Measurements from ENCODE around the gene PCBP3. TPM values are rescaled to one million over a fixed set of nuclear protein-coding genes. Genes with fewer than 3 reads are reported as not detected.
"Not testable (repeated sequence)": the region's sequence is repeated elsewhere in the genome, so short reads cannot be mapped to it uniquely, and the experiment has no call there.

The PCBP3 gene
- total RNA-seq, 1 donor from 2014 or later = 7.6 TPM

DNA sequence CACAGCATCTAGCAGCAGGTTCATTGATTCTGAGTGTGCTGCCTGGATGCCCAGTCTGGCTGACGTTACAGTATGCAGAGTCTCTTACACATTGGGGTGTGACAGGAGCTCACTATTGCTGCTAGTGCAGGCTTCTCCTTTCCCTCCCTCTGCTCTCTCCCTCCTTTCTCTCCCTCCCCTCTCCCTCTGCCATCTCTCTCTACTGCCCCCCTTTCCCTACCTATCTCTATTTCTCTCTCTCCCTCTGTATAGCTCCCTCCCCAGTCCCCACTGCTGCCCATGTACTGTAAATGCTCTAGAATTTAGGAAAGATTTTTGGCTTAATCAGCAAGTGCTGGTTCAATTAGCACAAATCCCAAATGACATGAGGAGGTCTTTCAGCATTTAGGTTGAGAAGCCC, 62.8 kb downstream of the PCBP3 start:
- peaks cover 5% of the 10 kb centered on the region for H3K27me3 Mint-ChIP-seq (ENCODE audit: unreplicated experiment)
- H3K4me3 Mint-ChIP-seq (ENCODE audit: unreplicated experiment) = no peak overlapping the region
- no peak for DNase-seq (ENCODE audit: extremely low spot score, unreplicated experiment)
- H3K27ac Mint-ChIP-seq (ENCODE audit: unreplicated experiment) = no peak overlapping the region
- H3K4me1 Mint-ChIP-seq (ENCODE audit: unreplicated experiment) = no peaks in the 10 kb centered on the region
- TF ChIP-seq, protein P1, sequence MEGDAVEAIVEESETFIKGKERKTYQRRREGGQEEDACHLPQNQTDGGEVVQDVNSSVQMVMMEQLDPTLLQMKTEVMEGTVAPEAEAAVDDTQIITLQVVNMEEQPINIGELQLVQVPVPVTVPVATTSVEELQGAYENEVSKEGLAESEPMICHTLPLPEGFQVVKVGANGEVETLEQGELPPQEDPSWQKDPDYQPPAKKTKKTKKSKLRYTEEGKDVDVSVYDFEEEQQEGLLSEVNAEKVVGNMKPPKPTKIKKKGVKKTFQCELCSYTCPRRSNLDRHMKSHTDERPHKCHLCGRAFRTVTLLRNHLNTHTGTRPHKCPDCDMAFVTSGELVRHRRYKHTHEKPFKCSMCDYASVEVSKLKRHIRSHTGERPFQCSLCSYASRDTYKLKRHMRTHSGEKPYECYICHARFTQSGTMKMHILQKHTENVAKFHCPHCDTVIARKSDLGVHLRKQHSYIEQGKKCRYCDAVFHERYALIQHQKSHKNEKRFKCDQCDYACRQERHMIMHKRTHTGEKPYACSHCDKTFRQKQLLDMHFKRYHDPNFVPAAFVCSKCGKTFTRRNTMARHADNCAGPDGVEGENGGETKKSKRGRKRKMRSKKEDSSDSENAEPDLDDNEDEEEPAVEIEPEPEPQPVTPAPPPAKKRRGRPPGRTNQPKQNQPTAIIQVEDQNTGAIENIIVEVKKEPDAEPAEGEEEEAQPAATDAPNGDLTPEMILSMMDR (IDR thresholded peaks at IDR 0.05) = no peak
- no peaks in the 10 kb centered on the region for H3K36me3 Mint-ChIP-seq (ENCODE audit: unreplicated experiment)
- no peaks in the 10 kb centered on the region for H3K9me3 Mint-ChIP-seq (ENCODE audit: unreplicated experiment)

DNA sequence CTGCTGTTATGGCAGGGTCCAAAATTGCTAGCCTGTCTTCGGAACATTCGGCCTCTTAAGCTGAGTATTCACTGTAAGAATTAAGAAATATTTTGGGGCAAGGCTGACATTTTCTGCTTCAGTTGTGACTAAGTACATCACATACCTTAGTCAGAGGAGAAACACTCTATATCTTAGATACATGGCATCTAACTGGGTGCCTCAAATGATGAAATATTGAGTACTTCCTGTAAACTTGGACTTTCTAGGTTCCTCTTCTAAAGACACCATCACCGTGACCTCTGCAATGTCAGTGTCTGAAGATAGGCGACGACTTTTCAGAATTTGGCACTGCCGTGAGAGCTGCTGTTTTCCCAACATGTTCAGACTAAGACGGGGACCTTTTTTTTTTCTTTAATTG, 65.6 kb downstream of the PCBP3 start:
- Mint-ChIP-seq H3K27ac (ENCODE audit: unreplicated experiment) (no peak overlapping the region), H3K27me3 (ENCODE audit: unreplicated experiment) (no peaks in the 10 kb centered on the region)

DNA sequence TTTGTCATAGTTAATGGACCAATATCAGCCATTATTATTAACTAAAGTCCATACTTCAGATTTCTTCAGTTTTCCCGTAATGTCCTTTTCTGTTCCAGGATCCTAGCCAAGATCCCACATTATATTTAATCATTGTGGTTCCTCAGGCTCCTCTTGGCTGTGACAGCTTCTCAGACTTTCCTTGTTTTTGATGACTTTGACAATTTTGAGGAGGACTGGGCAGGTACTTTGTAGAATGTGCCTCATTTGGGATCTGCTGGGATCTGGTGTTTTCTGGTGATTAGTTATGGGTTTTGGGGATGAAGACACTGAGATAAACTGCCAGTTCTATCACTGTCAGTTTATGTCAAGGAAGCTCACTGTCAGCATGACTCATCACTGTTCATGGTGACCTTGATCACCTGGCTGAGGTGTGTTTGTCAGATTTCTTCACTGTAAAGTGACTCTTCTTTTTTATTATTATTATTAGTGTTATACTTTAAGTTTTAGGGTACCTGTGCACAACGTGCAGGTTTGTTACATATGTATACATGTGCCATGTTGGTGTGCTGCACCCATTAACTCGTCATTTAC, 66.3 kb downstream of the PCBP3 start:
- Mint-ChIP-seq H3K36me3 (ENCODE audit: unreplicated experiment) (no peaks in the 10 kb centered on the region), H3K9me3 (ENCODE audit: unreplicated experiment) (peaks cover 12% of the 10 kb centered on the region), H3K4me1 (ENCODE audit: unreplicated experiment) (no peaks in the 10 kb centered on the region), H3K27ac (ENCODE audit: unreplicated experiment) (no peak overlapping the region), H3K4me3 (ENCODE audit: unreplicated experiment) (no peak overlapping the region), H3K27me3 (ENCODE audit: unreplicated experiment) (no peaks in the 10 kb centered on the region)
- no peak for DNase-seq (ENCODE audit: extremely low spot score, unreplicated experiment)
- TF ChIP-seq, protein P1 (IDR thresholded peaks at IDR 0.05) = no peak

More for the DNA sequence above, 65.6 kb downstream of the PCBP3 start:
- Mint-ChIP-seq H3K9me3 (ENCODE audit: unreplicated experiment) (peaks cover 10% of the 10 kb centered on the region), H3K4me1 (ENCODE audit: unreplicated experiment) (no peaks in the 10 kb centered on the region), H3K4me3 (ENCODE audit: unreplicated experiment) (no peak overlapping the region), H3K36me3 (ENCODE audit: unreplicated experiment) (no peaks in the 10 kb centered on the region)
- TF ChIP-seq, protein P1 (IDR thresholded peaks at IDR 0.05) = no peak
- DNase-seq (ENCODE audit: extremely low spot score, unreplicated experiment) = no peak

DNA sequence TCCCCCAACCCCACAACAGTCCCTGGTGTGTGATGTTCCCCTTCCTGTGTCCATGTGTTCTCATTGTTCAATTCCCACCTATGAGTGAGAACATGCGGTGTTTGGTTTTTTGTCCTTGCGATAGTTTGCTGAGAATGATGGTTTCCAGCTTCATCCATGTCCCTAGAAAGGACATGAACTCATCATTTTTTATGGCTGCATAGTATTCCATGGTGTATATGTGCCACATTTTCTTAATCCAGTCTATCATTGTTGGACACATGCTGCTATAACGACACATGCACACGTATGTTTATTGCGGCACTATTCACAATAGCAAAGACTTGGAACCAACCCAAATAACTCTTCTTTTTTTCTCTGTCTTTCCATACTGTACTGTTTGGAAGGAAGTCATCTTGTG, 66.8 kb downstream of the PCBP3 start:
- not testable (repeated sequence) for H3K27ac Mint-ChIP-seq (ENCODE audit: unreplicated experiment); H3K36me3 Mint-ChIP-seq (ENCODE audit: unreplicated experiment); DNase-seq (ENCODE audit: extremely low spot score, unreplicated experiment); H3K4me1 Mint-ChIP-seq (ENCODE audit: unreplicated experiment); H3K4me3 Mint-ChIP-seq (ENCODE audit: unreplicated experiment); H3K27me3 Mint-ChIP-seq (ENCODE audit: unreplicated experiment)
- peaks cover 13% of the 10 kb centered on the region for H3K9me3 Mint-ChIP-seq (ENCODE audit: unreplicated experiment)

DNA sequence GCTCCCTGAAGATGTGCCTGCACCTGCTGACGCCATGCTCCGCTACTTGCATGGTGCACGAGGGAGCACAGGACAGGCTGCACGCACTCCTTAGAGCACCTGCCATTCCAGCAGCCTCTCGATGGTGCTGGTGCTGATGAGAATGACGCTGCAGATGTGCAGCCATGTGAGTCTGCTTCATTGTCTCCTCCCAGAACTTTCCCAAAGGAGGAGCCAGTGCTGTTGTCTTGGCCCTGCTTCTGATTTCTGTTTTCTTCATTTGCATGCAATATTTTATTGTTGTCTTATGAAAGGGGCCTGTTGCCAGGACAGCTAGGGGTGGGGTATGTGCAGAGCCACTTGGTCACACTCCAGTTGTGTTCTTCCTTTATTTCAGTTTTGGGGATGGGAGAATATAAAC, 70.1 kb downstream of the PCBP3 start:
- peaks cover 21% of the 10 kb centered on the region for H3K27me3 Mint-ChIP-seq (ENCODE audit: unreplicated experiment)
- no peaks in the 10 kb centered on the region for H3K36me3 Mint-ChIP-seq (ENCODE audit: unreplicated experiment)
- DNase-seq (ENCODE audit: extremely low spot score, unreplicated experiment) = no peak
- peaks cover 17% of the 10 kb centered on the region for H3K9me3 Mint-ChIP-seq (ENCODE audit: unreplicated experiment)
- no peak overlapping the region for H3K27ac Mint-ChIP-seq (ENCODE audit: unreplicated experiment)
- H3K4me1 Mint-ChIP-seq (ENCODE audit: unreplicated experiment) = no peaks in the 10 kb centered on the region
- TF ChIP-seq, protein P1 (IDR thresholded peaks at IDR 0.05) = no peak
- H3K4me3 Mint-ChIP-seq (ENCODE audit: unreplicated experiment) = no peak overlapping the region

DNA sequence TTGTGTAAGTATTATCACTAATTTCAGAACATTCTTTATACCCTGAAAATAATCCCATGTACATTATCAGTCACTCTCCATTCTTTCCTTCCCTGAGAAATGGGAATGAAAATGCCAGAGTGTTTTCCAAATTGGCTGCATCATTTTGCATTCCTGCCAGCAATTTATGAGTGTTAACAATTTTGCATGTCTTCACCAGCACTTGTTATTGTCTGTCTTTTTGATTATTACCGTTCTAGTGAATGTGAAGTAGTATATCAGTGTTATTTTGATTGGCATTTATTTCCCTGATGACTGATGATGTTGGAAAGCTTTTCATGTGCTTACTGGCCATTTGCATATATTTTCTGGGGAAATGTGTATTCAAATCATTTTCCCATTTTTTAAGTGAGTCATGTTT, 71.9 kb downstream of the PCBP3 start:
- DNase-seq (ENCODE audit: extremely low spot score, unreplicated experiment) = no peak
- Mint-ChIP-seq H3K4me3 (ENCODE audit: unreplicated experiment) (no peak overlapping the region), H3K36me3 (ENCODE audit: unreplicated experiment) (no peaks in the 10 kb centered on the region), H3K9me3 (ENCODE audit: unreplicated experiment) (peaks cover 17% of the 10 kb centered on the region), H3K27ac (ENCODE audit: unreplicated experiment) (no peak overlapping the region), H3K4me1 (ENCODE audit: unreplicated experiment) (no peaks in the 10 kb centered on the region), H3K27me3 (ENCODE audit: unreplicated experiment) (peaks cover 28% of the 10 kb centered on the region)
- TF ChIP-seq, protein P1 (IDR thresholded peaks at IDR 0.05) = no peak
